Measurements from ENCODE around the gene CFAP46.

DNA sequence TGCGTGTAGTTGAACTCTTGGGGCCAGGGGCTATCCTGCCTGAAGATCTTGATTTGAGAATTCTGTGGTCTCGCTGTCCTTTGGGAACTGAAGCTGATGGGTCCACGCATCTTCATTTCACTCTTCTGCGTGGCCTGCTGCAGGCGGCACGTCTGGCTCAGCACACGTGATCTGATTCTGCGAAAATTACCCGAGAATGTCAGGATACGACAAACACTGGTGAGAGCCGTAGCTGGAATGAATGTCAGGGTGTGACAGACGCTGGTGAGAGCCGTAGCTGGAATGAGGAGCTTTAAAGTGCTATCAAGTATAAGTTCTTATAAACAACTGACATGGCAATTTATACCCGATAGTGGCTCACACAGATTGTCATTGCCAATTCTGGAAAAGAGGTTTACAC, 44.6 kb upstream of the CFAP46 start:
- TF ChIP-seq POLR2AphosphoS5 (IDR thresholded peaks at IDR 0.05; ENCODE audit: low read depth, low read length) (no peak), REST (IDR thresholded peaks at IDR 0.05; ENCODE audit: insufficient read depth in 1 of 2, low read depth in 2 of 2, low read length in 2 of 2) (no peak), TAF1 (IDR thresholded peaks at IDR 0.05; ENCODE audit: borderline replicate concordance, insufficient read depth, low read length) (no peak), SIN3A (IDR thresholded peaks at IDR 0.05; ENCODE audit: borderline replicate concordance, insufficient read depth, low read length) (no peak), FOXP2 (optimal IDR thresholded peaks at IDR 0.05; ENCODE audit: borderline replicate concordance, extremely low read depth, extremely low read length, insufficient read depth) (no peak)
